Endodermal cell (in vitro differentiated cells): ENCODE data around the gene FILIP1L. TPM values are rescaled to one million over a fixed set of nuclear protein-coding genes. Genes with fewer than 3 reads are reported as not detected.

ENCODE experiments used
- DNase-seq: peaks from one replicate; pipeline ENCODE4 v3.0.0-alpha.2; 2017
- H3K27ac ChIP-seq: 2 replicates; pipeline ENCODE4 v1.5.1; 2013; ENCODE audit warnings: mild to moderate bottlenecking, low read depth, low read length, moderate library complexity
- H3K27me3 ChIP-seq: 2 replicates; pipeline ENCODE4 v1.6.1; 2013; ENCODE audit warnings: mild to moderate bottlenecking, low read length, moderate library complexity; ENCODE audit not compliant: insufficient read depth, control insufficient read depth, poor library complexity, severe bottlenecking
- H3K36me3 ChIP-seq: 2 replicates; pipeline ENCODE4 v1.7.0; 2013; ENCODE audit warnings: mild to moderate bottlenecking, low read length, moderate library complexity; ENCODE audit not compliant: control insufficient read depth, insufficient read depth
- H3K4me1 ChIP-seq: one replicate; pipeline ENCODE4 v1.7.0; 2013; ENCODE audit warnings: low read length; ENCODE audit not compliant: control insufficient read depth, insufficient read depth
- H3K4me3 ChIP-seq: 2 replicates; pipeline ENCODE4 v1.5.1; 2013; ENCODE audit warnings: mild to moderate bottlenecking, low read length, moderate library complexity
- H3K9ac ChIP-seq: 2 replicates; pipeline ENCODE4 v1.6.1; 2013; ENCODE audit warnings: mild to moderate bottlenecking, low read length, moderate library complexity; ENCODE audit not compliant: poor library complexity, severe bottlenecking; ENCODE audit errors: extremely low read depth
- H3K9me3 ChIP-seq: 2 replicates; pipeline ENCODE4 v1.6.1; 2013; ENCODE audit warnings: mild to moderate bottlenecking, low read length, moderate library complexity; ENCODE audit not compliant: control insufficient read depth
- H3K27ac Mint-ChIP-seq: 2 replicates; pipeline ENCODE4 v1.8.0; 2020; ENCODE audit warnings: mixed read lengths
- H3K27me3 Mint-ChIP-seq: 2 replicates; pipeline ENCODE4 v1.8.0; 2021; ENCODE audit warnings: mild to moderate bottlenecking, mixed read lengths; ENCODE audit not compliant: insufficient read depth
- H3K36me3 Mint-ChIP-seq: 2 replicates; pipeline ENCODE4 v1.8.0; 2020; ENCODE audit warnings: low read depth, mixed read lengths
- H3K4me1 Mint-ChIP-seq: 2 replicates; pipeline ENCODE4 v1.8.0; 2020; ENCODE audit warnings: mixed read lengths
- H3K4me3 Mint-ChIP-seq: 2 replicates; pipeline ENCODE4 v1.8.0; 2020; ENCODE audit warnings: mild to moderate bottlenecking, moderate library complexity, mixed read lengths
- H3K9me3 Mint-ChIP-seq: 2 replicates; pipeline ENCODE4 v1.8.0; 2020; ENCODE audit warnings: mild to moderate bottlenecking, mixed read lengths
- WGBS, 2 experiments: methylation state at CpG; one replicate each; pipeline versions ENCODE4 v1.1.5 to v1.1.7; 2013; ENCODE audit warnings: missing lambda C conversion rate in 2 of 2, mixed read lengths in 1 of 2; ENCODE audit not compliant: insufficient coverage in 1 of 2, insufficient read length in 1 of 2; 5-methylcytosine and 5-hydroxymethylcytosine counted together
- total RNA-seq, 2 donors: library from RNA; stranded (reverse); fragmentation: NEBNext Ultra II Directional in 1 of 2; extraction: Animal tissue kit (Norgen Biotek cat#: 25700) in 1 of 2; gene quantifications; 2 replicates in 1 of 2; 3 replicates in 1 of 2; pipeline ENCODE4 v1.2.1, GENCODE V29; 2021
- TF ChIP-seq, protein P1 (sequence below): fragments of 200-600 bp; sonication (generic); conservative IDR thresholded peaks from 2 replicates; pipeline ENCODE4 v1.5.0; 2021; ENCODE audit warnings: antibody characterized with exemption, mild to moderate bottlenecking

FILIP1L gene
- total RNA-seq, 2 donors from 2014 or later, result 0.84 to 2.5 TPM

DNA sequence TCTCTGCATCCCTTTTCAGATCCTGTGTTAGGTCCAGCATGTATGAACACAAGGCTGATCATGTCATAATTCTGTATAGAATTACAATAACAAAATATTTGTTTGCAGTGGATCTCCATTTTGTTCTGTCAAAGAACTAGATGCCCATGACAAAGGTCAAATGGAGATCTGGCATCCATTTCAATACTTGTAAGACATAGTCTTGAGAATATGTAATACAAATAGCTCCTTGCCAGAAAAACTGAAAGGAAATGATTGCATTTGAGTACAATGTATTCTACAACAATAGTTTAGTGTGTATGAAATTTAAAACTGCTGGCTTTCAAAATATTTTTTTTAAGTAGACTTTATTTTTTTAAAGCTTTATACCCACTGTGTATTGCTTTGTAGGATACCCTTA lies 195.6 kb downstream of the FILIP1L start:
- no peaks in the 10 kb centered on the region for H3K36me3 ChIP-seq
- H3K4me1 ChIP-seq, result peaks cover 11% of the 10 kb centered on the region
- no peak overlapping the region for H3K27ac ChIP-seq
- no peaks in the 10 kb centered on the region for H3K27me3 Mint-ChIP-seq
- H3K27me3 ChIP-seq, result no peaks in the 10 kb centered on the region
- H3K36me3 Mint-ChIP-seq, result no peaks in the 10 kb centered on the region
- H3K4me1 Mint-ChIP-seq, result peaks cover 24% of the 10 kb centered on the region
- H3K9ac ChIP-seq, result no peak overlapping the region
- H3K9me3 Mint-ChIP-seq, result no peaks in the 10 kb centered on the region
- TF ChIP-seq, protein P1, sequence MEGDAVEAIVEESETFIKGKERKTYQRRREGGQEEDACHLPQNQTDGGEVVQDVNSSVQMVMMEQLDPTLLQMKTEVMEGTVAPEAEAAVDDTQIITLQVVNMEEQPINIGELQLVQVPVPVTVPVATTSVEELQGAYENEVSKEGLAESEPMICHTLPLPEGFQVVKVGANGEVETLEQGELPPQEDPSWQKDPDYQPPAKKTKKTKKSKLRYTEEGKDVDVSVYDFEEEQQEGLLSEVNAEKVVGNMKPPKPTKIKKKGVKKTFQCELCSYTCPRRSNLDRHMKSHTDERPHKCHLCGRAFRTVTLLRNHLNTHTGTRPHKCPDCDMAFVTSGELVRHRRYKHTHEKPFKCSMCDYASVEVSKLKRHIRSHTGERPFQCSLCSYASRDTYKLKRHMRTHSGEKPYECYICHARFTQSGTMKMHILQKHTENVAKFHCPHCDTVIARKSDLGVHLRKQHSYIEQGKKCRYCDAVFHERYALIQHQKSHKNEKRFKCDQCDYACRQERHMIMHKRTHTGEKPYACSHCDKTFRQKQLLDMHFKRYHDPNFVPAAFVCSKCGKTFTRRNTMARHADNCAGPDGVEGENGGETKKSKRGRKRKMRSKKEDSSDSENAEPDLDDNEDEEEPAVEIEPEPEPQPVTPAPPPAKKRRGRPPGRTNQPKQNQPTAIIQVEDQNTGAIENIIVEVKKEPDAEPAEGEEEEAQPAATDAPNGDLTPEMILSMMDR, result no peak
- H3K27ac Mint-ChIP-seq, result no peak overlapping the region
- no peaks in the 10 kb centered on the region for H3K9me3 ChIP-seq
- DNase-seq, result no peak
- H3K4me3 ChIP-seq, result no peak overlapping the region
- H3K4me3 Mint-ChIP-seq, result no peak overlapping the region

DNA sequence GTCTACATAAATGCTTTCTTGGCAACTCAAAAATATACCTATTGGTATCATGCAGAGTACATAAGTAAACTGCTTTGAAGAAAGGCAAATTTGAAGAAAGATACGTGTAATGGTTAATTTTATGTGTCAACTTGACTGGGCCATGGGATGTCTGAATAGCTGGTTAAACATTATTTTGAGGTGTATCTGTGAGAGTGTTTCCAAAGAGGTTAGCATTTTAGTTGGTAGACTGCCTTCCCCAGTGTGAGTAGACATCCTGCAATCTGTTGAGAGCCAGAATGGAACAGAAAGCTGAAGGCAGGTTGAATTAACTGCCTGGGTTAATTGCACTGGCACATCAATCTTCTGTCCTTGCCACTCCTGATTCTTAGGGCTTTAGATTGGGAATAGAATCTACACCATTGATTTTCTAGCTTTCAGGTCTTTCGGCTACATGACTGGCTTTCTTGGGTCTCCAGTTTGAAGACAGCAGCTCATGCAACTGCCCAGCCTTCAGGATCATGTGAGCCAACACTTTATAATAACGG lies 198.3 kb downstream of the FILIP1L start:
- no peaks in the 10 kb centered on the region for H3K27me3 ChIP-seq
- no peak overlapping the region for H3K4me3 Mint-ChIP-seq

DNA sequence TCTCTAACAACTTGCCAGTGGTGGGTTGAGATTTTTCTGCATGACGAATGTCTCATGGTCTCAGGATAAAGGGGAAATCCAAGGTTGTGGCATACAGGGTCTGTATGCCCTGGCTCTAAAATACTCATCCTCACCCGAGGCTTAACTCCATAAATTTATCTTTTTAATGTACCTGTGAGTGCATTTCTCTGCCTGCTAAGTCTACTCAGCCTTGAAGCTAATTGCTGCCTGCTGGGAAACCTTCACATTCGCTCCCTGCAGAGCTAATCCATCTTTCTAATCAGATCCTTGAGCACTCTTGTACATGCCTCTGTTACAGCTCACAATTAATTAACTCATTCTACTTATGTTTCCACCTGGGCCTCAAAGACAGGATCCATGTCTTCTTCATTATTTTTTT lies 202.9 kb downstream of the FILIP1L start:
- TF ChIP-seq, protein P1, result no peak
- DNase-seq, result no peak
- Mint-ChIP-seq H3K27ac (no peak overlapping the region), H3K4me3 (no peak overlapping the region), H3K4me1 (peaks cover 21% of the 10 kb centered on the region), H3K9me3 (no peaks in the 10 kb centered on the region), H3K27me3 (peaks cover 2% of the 10 kb centered on the region), H3K36me3 (no peaks in the 10 kb centered on the region)
- no peaks in the 10 kb centered on the region for H3K36me3 ChIP-seq
- H3K9me3 ChIP-seq, result no peaks in the 10 kb centered on the region
- 62 to 68% methylated on average over 3 of the region's 3 CpGs for WGBS, 2 experiments
- no peak overlapping the region for H3K27ac ChIP-seq
- H3K4me1 ChIP-seq, result no peaks in the 10 kb centered on the region
- H3K9ac ChIP-seq, result no peak overlapping the region
- H3K27me3 ChIP-seq, result no peaks in the 10 kb centered on the region
- no peak overlapping the region for H3K4me3 ChIP-seq

More for the DNA sequence above, 198.3 kb downstream of the FILIP1L start:
- Mint-ChIP-seq H3K36me3 (no peaks in the 10 kb centered on the region), H3K4me1 (peaks cover 22% of the 10 kb centered on the region), H3K27ac (no peak overlapping the region), H3K27me3 (no peaks in the 10 kb centered on the region), H3K9me3 (no peaks in the 10 kb centered on the region)
- no peak overlapping the region for H3K4me3 ChIP-seq
- H3K9me3 ChIP-seq, result no peaks in the 10 kb centered on the region
- DNase-seq, result no peak
- 90 to 92% methylated on average over 2 to 3 of the region's 3 CpGs for WGBS, 2 experiments
- TF ChIP-seq, protein P1, result no peak
- no peak overlapping the region for H3K9ac ChIP-seq
- H3K36me3 ChIP-seq, result no peaks in the 10 kb centered on the region
- H3K27ac ChIP-seq, result no peak overlapping the region
- H3K4me1 ChIP-seq, result peaks cover 9% of the 10 kb centered on the region
